RWPE1 (cell line): Measurements from ENCODE around the gene TMEM53.

Source experiments
- CTCF ChIA-PET: fragments of 350-600 bp; sonication (Branson Sonifier 250); formaldehyde crosslinking; extraction: SDS; loops from one replicate; lab custom pipeline; 2021; lab: Yijun Ruan, JAX
- POLR2A ChIA-PET: fragments of 400-600 bp; formaldehyde crosslinking; extraction: SDS; loops from one replicate; lab custom pipeline; 2020; ENCODE audit warnings: antibody characterized with exemption; ENCODE audit not compliant: low non-redundant PET; lab: Yijun Ruan, JAX
- DNase-seq: peaks from one replicate; pipeline ENCODE4 v3.0.0; 2012; ENCODE audit warnings: low spot score
- H3K27ac ChIP-seq: fragments of 450-650 bp; 2 replicates; pipeline ENCODE4 v1.5.1; 2017
- CTCF ChIP-seq: fragments of 450-650 bp; conservative IDR thresholded peaks from 2 replicates; pipeline ENCODE4 v1.5.1; 2017; ENCODE audit warnings: low read depth, mild to moderate bottlenecking

The TMEM53 gene

GRCh38 chr1:44719318-44719717, 45.0 kb upstream of the TMEM53 start:
- DNase-seq: no peak
- peak overlapping the region; percentile 60; the same call in 1 of the 2 replicates for H3K27ac ChIP-seq
- no peak for TF ChIP-seq CTCF
- POLR2A ChIA-PET: interaction anchor here (0.7 kb wide), 2 partner anchors 11 to 189 kb away, joined by 3 to 8 read pairs; partner anchors contain the start of gene RNU5D-1
- CTCF ChIA-PET: no interaction called here

- no peak for DNase-seq
- TF ChIP-seq CTCF: no peak
- no peak overlapping the region for H3K27ac ChIP-seq
- ChIA-PET CTCF (interaction anchor here (0.8 to 1.1 kb wide), 2 partner anchors 10 to 1007 kb away, joined by 3 to 4 read pairs; no protein-coding TSS in a partner anchor), POLR2A (no interaction called here)
Observed at GRCh38 chr1:44718091-44718490, 43.8 kb upstream of the TMEM53 start.

GRCh38 chr1:44717653-44718052, 43.4 kb upstream of the TMEM53 start:
- POLR2A ChIA-PET: no interaction called here

GRCh38 chr1:44717156-44717555, 42.9 kb upstream of the TMEM53 start:
- POLR2A ChIA-PET: no interaction called here
- DNase-seq: no peak
- CTCF ChIA-PET: no interaction called here
- TF ChIP-seq CTCF: no peak
- H3K27ac ChIP-seq: no peak overlapping the region

More at GRCh38 chr1:44717653-44718052, 43.4 kb upstream of the TMEM53 start:
- TF ChIP-seq CTCF: no peak
- no peak for DNase-seq
- no peak overlapping the region for H3K27ac ChIP-seq
- CTCF ChIA-PET: interaction anchor here (0.8 to 1.1 kb wide), 2 partner anchors 11 to 1007 kb away, joined by 3 to 4 read pairs; no protein-coding TSS in a partner anchor

GRCh38 chr1:44714944-44715571, 40.8 kb upstream of the TMEM53 start:
- ChIA-PET POLR2A (no interaction called here), CTCF (interaction anchor here (0.6 kb wide), 1 partner anchor 11 kb away, joined by 4 read pairs; no protein-coding TSS in a partner anchor)
- no peak overlapping the region for H3K27ac ChIP-seq
- TF ChIP-seq CTCF: peak; percentile 92
- DNase-seq: peak; percentile 71

GRCh38 chr1:44714532-44714931, 40.3 kb upstream of the TMEM53 start:
- ChIA-PET POLR2A (no interaction called here), CTCF (interaction anchor here (0.6 to 0.7 kb wide), 2 partner anchors 12 to 678 kb away, joined by 3 to 4 read pairs; no protein-coding TSS in a partner anchor)
- TF ChIP-seq CTCF: no peak
- DNase-seq: no peak
- H3K27ac ChIP-seq: no peak overlapping the region
